Lower lobe of right lung (tissue), 2 donors: ENCODE measurements around the gene ISCA1. TPM values are rescaled to one million over a fixed set of nuclear protein-coding genes. Genes with fewer than 3 reads are reported as not detected.

Source experiments
- ATAC-seq, 2 donors: fragments of 200-7000 bp; cut with Tn5 transposase; one replicate each; pipeline ENCODE4 v1.9.1; 2020 to 2022; ENCODE audit warnings: mild to moderate bottlenecking in 2 of 2, moderate library complexity in 2 of 2
- DNase-seq: peaks from one replicate; pipeline ENCODE4 v3.0.0-alpha.2; 2020
- H3K27ac ChIP-seq: fragments of 200-600 bp; one replicate; pipeline ENCODE4 v1.8.0; 2022
- H3K27me3 ChIP-seq: fragments of 200-600 bp; one replicate; pipeline ENCODE4 v1.8.0; 2022; ENCODE audit warnings: low read depth
- H3K36me3 ChIP-seq: fragments of 200-600 bp; one replicate; pipeline ENCODE4 v1.8.0; 2022; ENCODE audit warnings: mild to moderate bottlenecking
- H3K4me1 ChIP-seq: fragments of 200-600 bp; one replicate; pipeline ENCODE4 v1.8.0; 2022
- H3K4me3 ChIP-seq: fragments of 200-600 bp; one replicate; pipeline ENCODE4 v1.8.0; 2022; ENCODE audit warnings: mild to moderate bottlenecking
- H3K9me3 ChIP-seq: fragments of 200-600 bp; one replicate; pipeline ENCODE4 v1.8.0; 2022
- CTCF ChIP-seq: fragments of 200-600 bp; IDR thresholded peaks from one replicate; pipeline ENCODE4 v1.8.0; 2022; ENCODE audit warnings: antibody characterized with exemption, mild to moderate bottlenecking
- intact Hi-C: fragments of 100-400 bp; cut with DNase I; formaldehyde crosslinking; loops from one replicate; pipeline ENCODE4 v1.11.0; 2022
- total RNA-seq: library from RNA; stranded (reverse); fragmentation: NEBNext Ultra II Directional; extraction: Animal tissue kit (Norgen Biotek cat#: 25700); gene quantifications from one replicate; pipeline ENCODE4 v1.2.1, GENCODE V29; 2021
- donor health status: DM: no; HTN: yes; CAD: no; lungs with severe emphysema.

The ISCA1 gene
- total RNA-seq, 1 donor from 2014 or later, result 24.1 TPM

GRCh38 chr9:86285261-86285660 is 2.9 kb upstream of the ISCA1 start:
- intact Hi-C loops, result no loop called here
- no peak for TF ChIP-seq CTCF
- DNase-seq, result no peak

GRCh38 chr9:86282979-86283535 is 719 bp upstream of the ISCA1 start:
- no peak for TF ChIP-seq CTCF
- no peaks in the 10 kb centered on the region for H3K27me3 ChIP-seq
- peaks cover 17% of the 10 kb centered on the region for H3K36me3 ChIP-seq
- H3K4me3 ChIP-seq, result peak overlapping the region; percentile 81
- no peaks in the 10 kb centered on the region for H3K9me3 ChIP-seq
- intact Hi-C loops, result no loop called here
- peak overlapping the region; percentile 94 for H3K27ac ChIP-seq
- ATAC-seq (peak; percentile 71 to 76), DNase-seq (no peak)
- peaks cover 33% of the 10 kb centered on the region for H3K4me1 ChIP-seq

More at GRCh38 chr9:86285261-86285660, 2.9 kb upstream of the ISCA1 start:
- Histone ChIP-seq H3K4me3 (no peak overlapping the region), H3K4me1 (peaks cover 18% of the 10 kb centered on the region), H3K36me3 (peaks cover 26% of the 10 kb centered on the region), H3K27ac (no peak overlapping the region), H3K9me3 (no peaks in the 10 kb centered on the region), H3K27me3 (no peaks in the 10 kb centered on the region)
- ATAC-seq, result no peak

GRCh38 chr9:86281593-86282076 is 703 bp downstream of the ISCA1 start:
- Histone ChIP-seq H3K9me3 (no peaks in the 10 kb centered on the region), H3K36me3 (peaks cover 6% of the 10 kb centered on the region), H3K27ac (peak overlapping the region; percentile 94), H3K27me3 (no peaks in the 10 kb centered on the region), H3K4me1 (peaks cover 39% of the 10 kb centered on the region), H3K4me3 (peak overlapping the region; percentile 81)
- DNase-seq (no peak), ATAC-seq (no peak)
- TF ChIP-seq CTCF, result no peak
- intact Hi-C loops, result no loop called here

- intact Hi-C loops, result no loop called here
- H3K4me3 ChIP-seq, result no peak overlapping the region
- no peak overlapping the region for H3K27ac ChIP-seq
These were observed 1.8 kb downstream of the ISCA1 start for GRCh38 chr9:86280580-86280979.

GRCh38 chr9:86279839-86280238 is 2.5 kb downstream of the ISCA1 start:
- Histone ChIP-seq H3K4me3 (no peak overlapping the region), H3K9me3 (no peaks in the 10 kb centered on the region), H3K4me1 (peaks cover 39% of the 10 kb centered on the region), H3K27ac (no peak overlapping the region), H3K36me3 (peaks cover 10% of the 10 kb centered on the region), H3K27me3 (no peaks in the 10 kb centered on the region)
- intact Hi-C loops, result no loop called here
- no peak for ATAC-seq
- no peak for TF ChIP-seq CTCF
- no peak for DNase-seq

More at GRCh38 chr9:86280580-86280979, 1.8 kb downstream of the ISCA1 start:
- Histone ChIP-seq H3K4me1 (peaks cover 39% of the 10 kb centered on the region), H3K27me3 (no peaks in the 10 kb centered on the region), H3K9me3 (no peaks in the 10 kb centered on the region), H3K36me3 (peaks cover 6% of the 10 kb centered on the region)
- no peak for TF ChIP-seq CTCF
- ATAC-seq (no peak), DNase-seq (peak; percentile 44)
